Urinary bladder (tissue), 4 donors: ENCODE results near the gene GPR180. TPM values are rescaled to one million over a fixed set of nuclear protein-coding genes. Genes with fewer than 3 reads are reported as not detected.

Experiments
- DNase-seq: peaks from one replicate; pipeline ENCODE4 v3.0.0-alpha.2; 2015; ENCODE audit errors: extremely low spot score
- H3K27ac ChIP-seq: one replicate; pipeline ENCODE4 v1.5.1; 2013; ENCODE audit warnings: low read depth, mild to moderate bottlenecking, moderate library complexity
- H3K36me3 ChIP-seq: one replicate; pipeline ENCODE4 v1.6.1; 2013; ENCODE audit warnings: mild to moderate bottlenecking, moderate library complexity; ENCODE audit not compliant: insufficient read depth
- H3K4me1 ChIP-seq: one replicate; pipeline ENCODE4 v1.6.1; 2013; ENCODE audit warnings: mild to moderate bottlenecking, moderate library complexity; ENCODE audit not compliant: insufficient read depth
- H3K4me3 ChIP-seq: one replicate; pipeline ENCODE4 v1.5.1; 2013; ENCODE audit warnings: low read depth, low read length
- WGBS: extraction: QIAGEN DNeasy Blood & Tissue Kit; methylation state at CpG from one replicate; pipeline ENCODE4 v1.1.7; 2013; 5-methylcytosine and 5-hydroxymethylcytosine counted together
- polyA plus RNA-seq: library from polyadenylated mRNA; stranded (reverse); fragments of 200-250 nt; gene quantifications from one replicate; pipeline ENCODE4 v1.2.3, GENCODE V29; 2013
- total RNA-seq: library from RNA; depleted of rRNA; stranded (reverse); fragments of >200 nt; gene quantifications from one replicate; pipeline ENCODE4 v1.2.3, GENCODE V29; 2014
- donor health status: healthy with polysubstance abuse.
- donor health status: healthy.

The GPR180 gene
- total and polyA plus RNA-seq, 2 donors = 2.4 to 21.5 TPM

- no peaks in the 10 kb centered on the region for H3K4me1 ChIP-seq
- no peak overlapping the region for H3K4me3 ChIP-seq
- WGBS = 26% methylated on average over 2 of the region's 2 CpGs
- H3K27ac ChIP-seq = no peak overlapping the region
- no peaks in the 10 kb centered on the region for H3K36me3 ChIP-seq
- DNase-seq = peak; percentile 7
Measured at GRCh38 chr13:94640721-94641120, 39.1 kb downstream of the GPR180 start.

- Histone ChIP-seq H3K4me3 (no peak overlapping the region), H3K4me1 (no peaks in the 10 kb centered on the region), H3K27ac (no peak overlapping the region), H3K36me3 (no peaks in the 10 kb centered on the region)
- peak; percentile 84 for DNase-seq
- WGBS = 9% methylated on average over 3 of the region's 3 CpGs
Measured at GRCh38 chr13:94641409-94641941, 39.8 kb downstream of the GPR180 start.

DNA sequence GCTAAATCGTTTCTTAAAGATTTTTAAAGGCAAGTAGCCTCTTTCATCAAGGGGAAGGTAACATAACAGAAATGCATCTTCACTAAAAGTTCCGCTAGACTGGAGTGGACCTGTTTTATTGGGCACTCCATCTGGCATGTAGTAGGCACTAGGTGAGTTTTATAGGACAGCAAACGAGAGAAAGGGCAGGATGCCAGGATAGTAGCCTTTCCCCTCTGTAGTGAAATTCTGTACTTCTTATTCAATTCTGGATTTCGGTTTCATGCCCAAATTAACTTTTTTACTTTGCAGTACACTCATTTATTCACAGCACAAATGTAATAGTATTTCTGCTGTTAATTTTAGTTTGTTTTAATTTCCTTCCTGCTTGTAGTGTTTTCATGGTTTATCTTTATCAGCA lies 45.2 kb downstream of the GPR180 start:
- no peaks in the 10 kb centered on the region for H3K36me3 ChIP-seq
- H3K4me3 ChIP-seq = no peak overlapping the region
- no peaks in the 10 kb centered on the region for H3K4me1 ChIP-seq
- DNase-seq = no peak
- no peak overlapping the region for H3K27ac ChIP-seq
- WGBS = 76% methylated on average over 4 of the region's 4 CpGs

GRCh38 chr13:94656176-94656575 lies 54.5 kb downstream of the GPR180 start:
- Histone ChIP-seq H3K4me3 (no peak overlapping the region), H3K4me1 (no peaks in the 10 kb centered on the region), H3K27ac (no peak overlapping the region), H3K36me3 (no peaks in the 10 kb centered on the region)
- 79% methylated on average over 1 of the region's 1 CpG for WGBS
- no peak for DNase-seq

DNA sequence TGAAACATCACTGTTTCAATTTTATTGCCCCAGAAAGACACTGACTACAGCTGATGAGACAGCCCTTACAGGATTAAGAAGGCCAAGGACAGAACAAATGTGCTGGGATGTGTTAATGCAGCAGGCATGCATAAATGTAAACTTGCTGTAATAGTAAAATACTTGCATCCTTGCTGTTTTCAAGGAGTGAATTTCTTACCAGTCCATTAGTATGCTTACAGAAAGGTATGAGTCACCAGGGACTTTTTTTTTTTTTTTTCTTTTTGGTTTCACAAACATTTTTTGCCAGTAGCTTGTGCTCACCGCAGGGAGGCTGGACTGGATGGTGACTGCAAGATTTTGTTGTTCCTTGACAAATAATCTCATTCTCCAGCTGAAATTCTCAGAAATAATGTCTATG lies 55.1 kb downstream of the GPR180 start:
- whole genome bisulfite sequencing = 62% methylated on average over 1 of the region's 1 CpG
- no peaks in the 10 kb centered on the region for H3K36me3 ChIP-seq
- no peak overlapping the region for H3K27ac ChIP-seq
- no peak for DNase-seq
- no peaks in the 10 kb centered on the region for H3K4me1 ChIP-seq
- H3K4me3 ChIP-seq = no peak overlapping the region

DNA sequence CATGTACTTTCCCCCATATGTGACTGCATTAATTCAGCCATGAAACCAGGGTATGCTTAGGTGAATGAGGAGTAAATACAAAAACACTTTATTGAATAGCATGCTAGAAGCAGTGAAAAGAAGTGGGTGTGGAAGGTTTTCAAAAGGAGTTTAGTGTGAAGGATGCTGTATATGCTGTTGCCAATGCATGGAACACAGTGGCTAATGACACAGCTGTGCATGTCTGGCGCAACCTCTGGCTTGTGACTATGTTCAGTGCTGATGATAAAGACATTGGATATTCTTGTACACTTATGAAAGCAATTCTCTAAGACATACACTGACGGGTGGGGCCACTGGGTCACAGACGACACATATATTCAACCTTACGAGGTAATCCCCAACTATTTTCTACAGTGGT lies 55.5 kb downstream of the GPR180 start:
- Histone ChIP-seq H3K4me3 (no peak overlapping the region), H3K36me3 (no peaks in the 10 kb centered on the region), H3K27ac (no peak overlapping the region), H3K4me1 (no peaks in the 10 kb centered on the region)
- 96% methylated on average over 4 of the region's 4 CpGs for WGBS
- DNase-seq = no peak

DNA sequence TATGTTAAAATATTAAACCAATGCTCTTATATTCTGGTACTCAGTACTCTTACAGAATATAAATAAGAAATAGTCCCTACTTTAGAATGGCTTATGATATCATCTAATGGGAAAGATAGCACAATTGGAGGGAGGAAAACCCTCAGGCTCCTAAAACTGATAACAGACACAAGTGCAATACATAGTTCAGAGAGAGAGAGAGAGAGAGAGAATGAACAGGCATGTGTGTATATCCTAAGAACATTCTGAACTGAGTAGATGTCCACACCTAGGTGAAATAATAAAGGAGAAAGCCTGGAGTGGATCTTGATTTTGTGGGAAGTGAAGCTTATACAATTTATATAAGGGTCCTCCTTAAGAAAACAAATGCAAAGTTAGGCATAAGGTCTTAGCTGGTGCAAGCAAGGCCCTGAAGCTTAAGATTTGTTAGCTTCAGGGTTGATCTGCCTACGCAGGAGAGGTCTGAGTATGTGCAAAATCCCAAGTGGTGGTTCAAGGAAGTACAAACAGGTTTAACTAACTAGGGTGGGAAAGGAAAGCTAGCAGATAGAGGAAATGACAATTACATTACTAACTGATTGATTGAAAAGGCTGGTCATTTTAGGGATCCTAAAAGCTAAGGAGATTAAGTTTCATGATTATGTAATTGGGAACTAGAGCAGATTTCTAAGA lies 57.4 kb downstream of the GPR180 start:
- 92% methylated on average over 1 of the region's 1 CpG for WGBS

GRCh38 chr13:94659598-94659946 lies 57.9 kb downstream of the GPR180 start:
- H3K27ac ChIP-seq = no peak overlapping the region
- H3K4me3 ChIP-seq = no peak overlapping the region
- no peak for DNase-seq
- H3K36me3 ChIP-seq = no peaks in the 10 kb centered on the region
- H3K4me1 ChIP-seq = no peaks in the 10 kb centered on the region

More for the DNA sequence above, 57.4 kb downstream of the GPR180 start:
- Histone ChIP-seq H3K4me1 (no peaks in the 10 kb centered on the region), H3K4me3 (no peak overlapping the region), H3K27ac (no peak overlapping the region), H3K36me3 (no peaks in the 10 kb centered on the region)
- DNase-seq = no peak

DNA sequence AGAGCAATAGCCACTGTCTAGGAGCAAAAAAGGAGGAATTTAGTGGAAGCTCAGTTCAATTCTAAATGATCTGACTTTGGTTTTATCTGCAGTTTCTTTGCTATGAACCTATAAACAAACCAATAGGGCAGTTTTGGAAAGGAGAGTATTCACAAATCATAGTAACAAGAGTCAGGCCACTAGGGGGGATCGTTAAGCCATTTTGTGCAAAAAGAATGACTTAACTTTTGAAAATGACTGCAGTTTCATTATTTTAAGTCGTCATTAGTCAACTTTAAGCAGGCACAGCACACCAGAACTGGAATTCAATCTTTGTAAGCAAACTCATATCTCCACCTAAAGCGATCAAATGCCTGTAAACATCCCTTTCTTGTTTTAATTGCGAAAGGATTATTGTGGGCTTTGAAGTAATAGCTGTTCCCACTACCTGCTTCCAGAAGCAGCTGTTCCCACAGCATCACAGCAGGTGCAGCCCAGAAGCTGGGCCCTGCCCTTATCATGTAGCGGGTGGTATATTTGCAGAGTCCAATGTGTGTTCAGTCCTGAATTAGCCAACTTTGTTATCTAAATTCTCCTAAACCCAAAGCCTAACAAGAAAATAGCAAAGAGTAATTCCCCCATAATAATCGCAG lies 59.2 kb downstream of the GPR180 start:
- Histone ChIP-seq H3K36me3 (no peaks in the 10 kb centered on the region), H3K27ac (no peak overlapping the region), H3K4me3 (no peak overlapping the region), H3K4me1 (no peaks in the 10 kb centered on the region)
- WGBS = 39% methylated on average over 6 of the region's 6 CpGs
- DNase-seq = no peak

GRCh38 chr13:94661406-94661805 lies 59.7 kb downstream of the GPR180 start:
- DNase-seq = no peak
- no peak overlapping the region for H3K27ac ChIP-seq
- WGBS = 38% methylated on average over 5 of the region's 5 CpGs
- H3K4me1 ChIP-seq = no peaks in the 10 kb centered on the region
- no peaks in the 10 kb centered on the region for H3K36me3 ChIP-seq
- no peak overlapping the region for H3K4me3 ChIP-seq

DNA sequence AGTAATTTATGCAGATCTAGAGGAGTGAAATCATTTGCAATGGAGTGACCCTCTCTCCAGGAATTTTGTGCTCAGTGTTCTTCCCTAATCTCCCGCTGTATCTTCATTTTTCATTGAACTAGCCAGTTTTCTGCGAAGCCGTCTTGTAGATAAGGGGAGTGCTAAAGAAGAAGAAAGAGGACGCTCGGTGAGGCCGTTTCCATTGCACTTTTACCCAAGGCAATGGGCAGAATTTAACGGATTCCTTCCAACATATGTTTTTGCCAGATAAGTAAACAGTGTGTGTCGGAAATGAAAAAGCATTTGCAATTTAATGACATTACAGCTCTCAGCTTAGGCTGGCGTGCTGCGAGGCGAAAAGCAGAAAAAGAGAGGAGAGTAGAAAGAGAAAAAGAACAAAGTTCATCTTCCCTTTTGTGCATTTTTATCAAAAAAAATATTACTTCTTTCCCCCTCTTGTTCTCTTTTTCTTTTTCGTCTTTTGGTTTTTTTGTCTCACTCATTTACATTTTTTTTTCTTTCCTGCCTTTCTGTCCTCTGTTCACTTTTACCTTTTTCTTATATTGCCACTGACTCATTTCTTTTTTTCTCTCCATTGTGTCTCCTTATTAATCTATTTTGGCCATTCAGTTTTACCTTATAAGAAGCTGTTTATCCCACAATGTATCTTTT lies 60.8 kb downstream of the GPR180 start:
- DNase-seq = no peak
- H3K36me3 ChIP-seq = no peaks in the 10 kb centered on the region
- H3K27ac ChIP-seq = no peak overlapping the region
- no peak overlapping the region for H3K4me3 ChIP-seq
- 25% methylated on average over 12 of the region's 12 CpGs for WGBS
- no peaks in the 10 kb centered on the region for H3K4me1 ChIP-seq

DNA sequence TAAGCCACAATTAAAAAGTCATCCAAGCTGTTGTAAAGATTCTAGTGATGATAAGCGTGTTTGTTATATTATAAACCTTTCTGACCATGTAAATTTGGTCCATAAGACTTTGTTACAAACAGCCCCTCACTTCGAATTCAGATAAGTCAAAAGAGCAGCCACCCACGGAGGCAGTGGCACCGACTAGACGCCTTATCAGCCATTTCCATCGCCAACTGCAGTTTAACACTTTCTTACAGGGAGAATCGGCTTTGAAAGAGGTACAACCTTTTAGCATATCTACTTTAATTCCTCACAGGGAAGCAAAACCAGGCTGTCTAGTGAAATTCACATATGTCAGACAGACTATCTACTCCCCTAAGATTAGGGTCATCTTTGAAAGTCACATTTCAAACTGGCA lies 63.2 kb downstream of the GPR180 start:
- Histone ChIP-seq H3K27ac (no peak overlapping the region), H3K4me1 (no peaks in the 10 kb centered on the region), H3K4me3 (no peak overlapping the region), H3K36me3 (no peaks in the 10 kb centered on the region)
- WGBS = 25% methylated on average over 7 of the region's 7 CpGs
- DNase-seq = no peak

DNA sequence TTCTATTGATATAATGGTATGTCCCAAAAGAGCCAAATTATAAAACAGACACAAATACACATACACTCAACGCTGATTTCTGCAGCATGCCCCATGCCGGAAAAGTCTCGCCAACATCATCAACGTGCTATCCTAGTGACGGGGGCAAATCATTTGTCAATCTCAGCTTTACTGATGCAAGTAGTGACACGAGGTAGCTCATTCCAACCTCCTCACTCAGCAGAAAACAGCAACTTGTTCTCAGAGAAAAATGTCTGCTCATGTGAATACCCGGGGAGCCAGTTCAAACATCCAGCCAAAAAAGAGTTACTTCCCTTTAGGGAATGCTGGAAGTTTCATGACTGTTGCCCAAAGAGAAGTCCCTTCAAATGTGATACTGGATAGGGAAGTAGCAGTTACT lies 64.4 kb downstream of the GPR180 start:
- WGBS = 80% methylated on average over 7 of the region's 7 CpGs
- no peaks in the 10 kb centered on the region for H3K36me3 ChIP-seq
- no peak overlapping the region for H3K4me3 ChIP-seq
- no peaks in the 10 kb centered on the region for H3K4me1 ChIP-seq
- DNase-seq = no peak
- no peak overlapping the region for H3K27ac ChIP-seq

GRCh38 chr13:94667190-94667589 lies 65.5 kb downstream of the GPR180 start:
- Histone ChIP-seq H3K4me1 (no peaks in the 10 kb centered on the region), H3K27ac (no peak overlapping the region), H3K4me3 (no peak overlapping the region), H3K36me3 (no peaks in the 10 kb centered on the region)
- WGBS = 65% methylated on average over 2 of the region's 2 CpGs
- no peak for DNase-seq
